Midbrain (tissue), 1 donor: ENCODE data around the gene KLK10.

ENCODE experiments used
- DNase-seq: peaks from one replicate; lab custom pipeline; 2025; lab: John Stamatoyannopoulos, UW

The KLK10 gene

DNA sequence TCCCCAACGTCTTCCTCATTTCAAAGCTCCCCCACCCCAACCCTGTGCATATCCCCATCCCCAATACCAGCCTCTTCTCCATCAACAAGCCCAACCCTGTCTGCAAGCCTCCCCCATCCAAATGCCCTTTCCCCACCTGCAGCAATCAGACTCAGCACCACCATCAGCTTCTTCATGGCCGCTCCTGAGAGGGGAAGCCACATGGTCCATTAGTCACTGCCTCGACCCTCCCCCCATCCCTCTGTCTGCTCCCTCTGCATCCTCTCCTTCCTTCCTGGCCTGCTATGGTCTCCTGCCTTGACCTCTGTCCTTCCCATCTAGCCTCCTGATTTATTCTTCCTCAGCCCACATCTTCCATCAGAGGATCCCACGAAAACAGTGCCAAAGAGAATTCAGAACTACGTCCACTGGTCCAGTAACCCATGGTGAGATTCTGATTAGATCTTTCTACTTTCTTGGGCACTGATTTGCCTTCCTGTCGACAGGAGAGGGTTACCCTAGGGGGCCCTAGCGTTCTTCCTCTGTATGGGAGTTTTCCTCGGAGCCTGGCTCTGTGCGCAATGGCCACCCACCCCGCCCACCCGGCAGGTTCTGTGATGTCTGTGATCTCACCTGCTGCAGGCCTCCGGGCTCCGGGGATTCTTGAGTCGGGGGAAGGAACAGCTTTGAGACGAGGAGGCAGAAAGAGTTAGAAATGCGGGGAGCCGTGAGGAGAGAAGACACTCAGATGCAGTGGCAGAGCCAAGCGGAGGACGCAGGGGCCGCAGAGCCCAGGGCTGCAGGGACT is 51.4 kb downstream of the KLK10 start:
- no peak for DNase-seq

DNA sequence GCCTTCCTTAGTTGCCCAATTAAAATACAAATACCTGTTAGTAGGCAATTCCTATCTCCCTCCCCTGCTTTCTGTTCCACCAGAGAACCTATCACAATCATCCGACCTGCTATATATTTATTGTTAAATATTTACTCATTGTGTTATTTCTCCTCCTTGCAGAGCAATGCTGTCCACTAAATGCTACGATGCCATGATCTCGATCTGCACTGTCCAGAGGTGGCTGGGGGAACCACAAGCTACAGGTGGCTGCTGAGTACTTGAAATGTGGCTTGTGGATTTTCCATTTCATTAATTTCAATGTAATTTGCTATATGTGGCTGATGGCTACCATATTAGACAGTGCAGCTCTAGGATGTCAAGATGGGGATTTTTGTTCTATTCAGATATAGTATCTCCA is 55.2 kb downstream of the KLK10 start:
- DNase-seq, result no peak

DNA sequence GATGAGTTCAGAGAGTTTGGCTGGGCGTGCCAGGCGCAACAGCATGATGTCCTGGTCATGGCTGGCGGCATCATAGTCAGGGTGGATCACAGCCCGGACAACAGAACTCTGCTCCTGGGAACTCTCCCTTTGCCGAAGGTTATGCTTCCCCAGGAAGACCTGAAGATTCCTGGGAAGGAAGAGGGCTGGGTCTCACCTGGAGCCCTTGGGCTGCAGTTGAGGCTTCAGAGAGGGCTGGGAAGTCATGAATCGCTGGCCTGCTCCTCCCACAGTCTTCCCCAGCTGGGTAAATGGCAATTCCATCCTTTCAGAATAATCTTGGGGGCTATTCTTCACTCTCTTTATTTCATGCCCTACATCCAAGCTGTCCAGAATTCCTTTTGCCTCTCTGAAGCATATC is 56.1 kb downstream of the KLK10 start:
- no peak for DNase-seq
